HUDEP-2 (cell line): ENCODE data around the gene MYOT.

Experiments
- DNase-seq, 76 experiments: peaks; one replicate each; lab custom pipeline; 2025; ENCODE audit not compliant: unreplicated experiment in 76 of 76; lab: John Stamatoyannopoulos, UW

MYOT gene

GRCh38 chr5:137896560-137896959, 28.9 kb downstream of the MYOT start:
- DNase-seq, result no peak

DNA sequence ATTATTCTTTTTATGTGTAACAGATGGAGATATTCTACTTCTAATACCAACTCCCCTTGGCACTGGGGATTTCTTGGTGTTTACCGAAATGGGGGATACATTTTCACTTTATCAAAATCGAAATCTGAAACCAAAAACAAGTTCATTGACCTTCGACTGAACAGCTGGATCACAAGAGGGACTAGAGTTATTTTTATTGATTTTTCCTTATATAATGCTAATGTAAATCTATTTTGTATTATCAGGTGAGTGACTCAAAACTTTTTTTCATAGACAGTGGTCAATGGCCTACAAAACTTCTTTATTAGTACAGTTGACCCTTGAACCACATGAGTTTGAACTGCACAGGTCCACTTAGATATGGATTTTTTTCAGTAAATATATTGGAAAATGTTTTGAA, 31.8 kb downstream of the MYOT start:
- no peak for DNase-seq

DNA sequence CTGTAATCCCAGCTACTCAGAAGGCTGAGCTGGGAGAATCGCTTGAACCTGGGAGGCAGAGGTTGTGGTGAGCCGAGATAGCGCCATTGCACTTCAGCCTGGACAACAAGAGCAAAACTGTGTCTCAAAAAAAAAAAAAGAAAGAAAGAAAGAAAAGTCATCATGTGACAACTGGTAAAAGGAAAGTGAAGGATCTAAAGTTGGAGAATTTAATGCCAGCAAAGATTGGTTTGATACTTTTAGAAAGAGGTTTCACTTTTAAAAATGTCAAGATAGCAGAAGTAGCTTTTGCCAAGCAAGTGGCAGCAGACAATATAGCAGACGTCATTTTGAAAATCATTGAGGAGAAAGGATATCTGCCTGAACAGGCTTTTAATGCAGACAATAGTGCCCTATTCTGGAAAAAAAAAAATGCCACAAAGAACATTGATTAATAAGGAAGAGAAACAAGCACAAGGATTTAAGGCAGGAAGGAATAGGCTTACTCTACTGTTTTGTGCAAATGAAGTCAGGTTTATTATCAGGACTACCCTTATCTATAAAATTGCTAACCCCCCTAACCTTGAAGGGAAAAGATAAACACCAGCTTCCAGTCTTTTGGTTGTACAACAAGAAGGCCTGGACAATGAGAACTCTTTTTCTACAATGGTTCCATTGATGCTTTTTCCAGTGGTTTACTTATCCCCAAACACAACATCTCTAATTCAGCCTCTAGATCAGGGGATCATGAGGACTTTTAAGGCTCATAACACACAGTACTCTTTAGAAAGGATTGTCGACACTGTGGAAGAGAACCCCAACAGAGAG, 33.6 kb downstream of the MYOT start:
- DNase-seq, result peak in 2 of 76 experiments; percentile 3 to 14

DNA sequence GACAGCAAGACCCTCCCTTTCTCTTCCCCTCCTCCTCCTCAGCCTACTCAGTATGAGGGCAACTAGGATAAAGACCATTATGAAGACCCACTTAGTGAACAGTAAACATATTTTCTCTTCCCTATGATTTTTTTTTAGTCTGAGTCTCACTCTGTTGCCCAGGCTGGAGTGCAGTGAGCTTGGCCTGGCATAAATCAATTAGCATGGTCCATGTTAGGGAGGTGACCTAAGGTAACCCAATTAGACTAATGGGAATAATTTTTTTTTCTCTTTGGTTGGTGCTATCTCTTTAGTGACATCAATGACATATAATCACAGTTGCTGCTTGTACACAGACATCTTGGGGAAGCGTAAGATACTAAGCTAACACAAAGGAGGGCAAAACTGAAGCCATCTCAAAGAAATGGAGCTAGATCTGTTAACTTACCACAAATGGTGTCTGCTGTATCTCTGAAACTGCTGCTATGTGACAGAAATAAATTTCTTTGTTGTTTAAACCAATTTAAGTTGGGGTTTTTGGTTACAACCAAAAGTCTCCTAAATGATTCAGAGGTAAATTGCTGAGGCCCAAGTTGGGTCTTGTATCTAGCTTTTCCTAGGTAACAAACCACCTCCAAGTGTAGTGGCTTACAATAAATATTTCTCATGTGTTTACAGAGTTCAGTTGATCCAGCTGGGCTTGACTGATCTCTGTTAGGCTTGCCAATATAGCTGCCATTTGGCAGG, 34.9 kb downstream of the MYOT start:
- no peak for DNase-seq

DNA sequence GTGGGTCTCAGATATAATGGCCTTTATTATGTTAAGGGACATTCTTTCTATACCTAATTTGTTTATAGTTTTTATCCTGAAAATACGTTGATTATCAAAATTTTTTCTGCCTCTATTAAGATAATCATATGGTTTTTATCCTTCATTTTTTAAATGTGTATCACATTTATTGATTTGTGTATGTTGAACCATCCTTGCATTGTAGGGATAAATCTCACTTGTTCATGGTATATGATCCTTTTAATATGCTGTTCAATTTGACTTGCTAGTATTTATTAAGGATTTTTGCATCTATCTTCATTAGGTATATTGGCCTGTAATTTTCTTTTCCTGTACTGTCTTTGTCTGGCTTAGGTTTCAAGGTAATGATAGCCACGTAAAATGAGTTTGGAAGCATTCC, 47.1 kb downstream of the MYOT start:
- DNase-seq, result no peak

- DNase-seq, result no peak
Measured at GRCh38 chr5:137916923-137917322, 49.3 kb downstream of the MYOT start.

GRCh38 chr5:137921931-137922330, 54.3 kb downstream of the MYOT start:
- no peak for DNase-seq

GRCh38 chr5:137923856-137924255, 56.2 kb downstream of the MYOT start:
- no peak for DNase-seq

GRCh38 chr5:137932800-137933199, 65.1 kb downstream of the MYOT start:
- no peak for DNase-seq

- DNase-seq, result no peak
Measured at GRCh38 chr5:137933491-137933911, 65.8 kb downstream of the MYOT start.

DNA sequence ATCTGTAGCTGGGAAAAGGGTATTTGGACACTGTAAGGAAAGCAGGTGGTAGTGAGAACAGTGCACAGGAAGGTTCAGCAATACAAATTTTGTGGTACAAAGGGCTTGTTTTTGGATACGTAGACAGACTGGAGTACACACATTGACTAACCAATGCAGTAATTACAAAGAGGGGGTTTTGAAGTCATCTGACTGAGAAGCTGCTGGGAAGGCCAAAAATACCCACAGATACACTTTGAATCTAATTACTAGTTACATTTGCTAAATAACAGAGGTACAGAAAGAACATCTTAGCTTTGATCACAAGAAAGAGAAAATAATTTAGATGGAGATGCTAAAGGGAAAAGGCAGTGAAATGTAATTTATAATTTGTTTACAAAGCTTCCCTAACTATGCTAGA, 67.5 kb downstream of the MYOT start:
- DNase-seq, result no peak

DNA sequence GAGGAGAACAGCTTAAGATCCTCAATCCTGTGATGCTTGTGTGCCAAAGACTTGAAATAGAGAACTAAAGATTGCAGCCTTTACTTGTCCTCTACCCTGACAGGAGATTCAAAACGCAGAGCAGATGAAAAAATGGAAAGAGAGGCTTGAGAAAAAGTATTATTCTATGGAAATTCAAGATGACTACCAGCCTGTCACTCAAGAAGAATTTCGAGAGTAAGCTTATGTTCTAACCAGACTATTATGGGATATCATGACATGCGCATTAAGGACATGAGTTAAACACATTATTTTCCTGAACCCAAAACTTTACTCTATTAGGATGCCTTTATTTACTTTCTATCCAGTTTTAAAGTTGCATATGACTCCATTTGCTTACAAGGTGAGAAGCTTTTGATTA, 68.0 kb downstream of the MYOT start:
- no peak for DNase-seq
